ENCODE results near the gene CASKIN2.

Gene CASKIN2

GRCh38 chr17:75515496-75516254 lies at the start of gene CASKIN2:
CASKIN2 (minus strand) TSS chr17:75515537; CDS start chr17:75513804, 1,733 bp downstream.
- DNase-seq = peak; percentile 84

GRCh38 chr17:75565066-75565465 lies 49.7 kb upstream of the CASKIN2 start:
- no peak for DNase-seq

- DNase-seq = no peak
These were observed 48.9 kb upstream of the CASKIN2 start for GRCh38 chr17:75564195-75564594.

- DNase-seq = no peak
These were observed 47.9 kb upstream of the CASKIN2 start for GRCh38 chr17:75563063-75563758.

- no peak for DNase-seq
These were observed 46.7 kb upstream of the CASKIN2 start for GRCh38 chr17:75561927-75562603.

GRCh38 chr17:75559958-75560533 lies 44.7 kb upstream of the CASKIN2 start:
- no peak for DNase-seq

GRCh38 chr17:75558666-75559530 lies 43.6 kb upstream of the CASKIN2 start:
- DNase-seq = no peak

DNA sequence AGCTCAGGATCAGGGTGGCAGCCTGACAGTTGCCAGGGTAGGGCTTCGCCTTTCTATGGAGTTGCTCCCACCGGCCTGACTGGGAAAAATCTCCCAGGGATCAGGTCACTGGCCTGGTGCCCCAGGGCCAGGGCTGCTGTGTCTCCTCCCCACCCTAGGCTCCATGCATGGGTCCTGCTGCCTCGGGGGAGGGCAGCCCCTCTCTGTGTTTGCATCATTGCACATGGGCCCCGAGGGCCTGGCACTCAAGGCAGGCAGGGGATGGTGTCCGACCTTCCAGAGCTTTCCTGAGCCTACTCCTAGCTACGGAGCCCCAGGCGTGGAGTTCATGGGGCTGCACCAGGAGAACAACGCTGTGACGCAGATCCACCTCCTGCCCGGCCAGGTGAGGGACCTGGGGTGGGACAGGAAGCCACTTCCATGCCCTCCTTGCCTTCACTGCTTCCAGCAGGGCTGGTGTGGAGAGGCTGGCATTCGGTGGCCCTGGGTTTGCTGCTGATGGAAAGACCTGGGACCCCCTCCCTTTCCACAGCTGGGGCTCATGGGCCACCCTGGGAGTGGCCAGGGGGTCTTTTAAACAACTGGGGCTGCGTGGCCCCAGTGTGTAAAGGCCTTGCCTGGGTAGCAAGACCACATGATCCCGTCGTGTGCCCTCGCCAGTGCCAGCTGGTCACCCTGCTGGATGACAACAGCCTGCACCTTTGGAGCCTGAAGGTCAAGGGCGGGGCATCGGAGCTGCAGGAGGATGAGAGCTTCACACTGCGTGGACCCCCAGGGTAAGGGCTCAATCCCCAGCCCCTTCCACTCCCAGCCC lies 42.7 kb upstream of the CASKIN2 start:
- DNase-seq = no peak

- no peak for DNase-seq
These were observed 41.9 kb upstream of the CASKIN2 start for GRCh38 chr17:75557075-75557851.

DNA sequence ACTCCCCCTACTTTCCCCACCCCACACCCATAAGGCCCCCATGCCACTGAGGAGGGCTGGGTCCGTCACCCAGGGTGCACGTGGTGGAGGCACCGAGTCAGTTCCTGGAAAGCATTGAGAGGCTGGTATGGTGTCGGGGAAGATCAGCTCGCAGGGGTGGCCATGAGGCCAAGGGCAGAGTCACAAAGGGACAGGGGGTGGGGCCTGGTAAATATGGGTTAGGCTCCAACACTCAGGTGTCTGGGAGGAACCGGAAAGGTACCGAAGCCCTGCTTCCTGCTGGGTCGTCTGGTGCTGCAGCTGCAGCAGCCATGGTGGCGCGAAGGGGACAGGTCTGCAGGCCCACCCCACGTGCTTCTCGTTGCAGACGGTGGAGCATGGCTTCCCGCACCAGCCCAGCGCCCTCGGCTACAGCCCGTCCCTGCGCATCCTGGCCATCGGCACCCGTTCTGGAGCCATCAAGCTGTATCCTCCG lies 40.4 kb upstream of the CASKIN2 start:
- no peak for DNase-seq

DNA sequence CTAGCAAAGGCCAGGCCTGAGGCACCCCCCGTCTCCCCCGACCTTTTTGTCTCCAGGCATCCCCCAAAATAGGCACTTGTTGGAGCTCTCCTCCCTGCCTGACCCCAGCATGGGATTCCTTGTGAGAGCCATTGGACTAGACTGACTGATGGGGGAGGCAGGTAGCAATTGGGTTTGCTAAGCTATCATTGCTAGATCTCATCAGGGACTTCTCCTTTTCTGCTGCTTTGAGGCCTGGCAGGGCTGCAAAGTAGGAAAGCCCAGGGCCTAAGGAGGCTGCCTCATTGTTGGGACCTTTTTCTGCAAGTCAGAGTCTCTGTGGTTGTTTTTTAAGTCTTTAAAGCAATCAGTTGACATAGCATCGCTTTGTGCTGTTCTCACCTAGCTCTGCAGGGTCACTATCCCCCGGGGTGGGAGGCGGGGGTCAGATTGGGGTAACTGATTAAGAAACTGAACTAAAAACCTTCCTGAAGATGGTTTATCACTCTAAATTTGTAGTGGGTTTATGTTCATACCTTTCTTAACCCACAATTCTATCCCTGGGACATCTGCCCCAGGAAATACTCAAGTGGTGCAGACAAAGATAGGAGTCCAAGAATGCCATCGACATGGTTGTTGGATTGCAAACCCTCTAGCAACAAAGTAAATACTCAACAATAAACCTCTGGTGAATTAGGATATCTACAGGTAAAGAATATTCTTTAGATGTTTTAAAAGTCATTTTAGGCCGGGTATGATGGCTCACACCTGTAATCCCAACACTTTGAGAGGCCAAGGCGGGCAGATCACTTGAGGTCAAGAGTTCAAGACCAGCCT lies 38.2 kb upstream of the CASKIN2 start:
- DNase-seq = no peak

- DNase-seq = no peak
These were observed 37.3 kb upstream of the CASKIN2 start for GRCh38 chr17:75552425-75553294.

DNA sequence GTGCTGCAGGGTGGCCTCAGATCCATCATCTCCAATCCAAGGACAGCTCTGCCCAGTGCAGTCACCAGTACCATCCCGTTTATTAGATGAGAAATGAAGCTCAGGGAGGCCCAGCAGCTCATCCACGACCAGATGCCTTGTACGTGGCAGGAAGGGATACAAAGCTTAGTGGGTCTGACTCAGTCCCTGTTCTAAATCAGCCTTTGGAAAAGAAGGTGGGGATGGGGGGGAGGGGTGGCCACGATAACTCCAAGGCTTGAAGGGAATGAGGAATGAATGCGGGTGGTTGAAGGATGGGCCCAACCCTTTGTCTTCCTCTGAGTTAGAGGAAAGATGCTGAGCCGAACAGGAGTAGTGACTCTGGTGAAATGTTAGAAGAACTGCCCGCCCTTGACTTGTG lies 35.9 kb upstream of the CASKIN2 start:
- no peak for DNase-seq

DNA sequence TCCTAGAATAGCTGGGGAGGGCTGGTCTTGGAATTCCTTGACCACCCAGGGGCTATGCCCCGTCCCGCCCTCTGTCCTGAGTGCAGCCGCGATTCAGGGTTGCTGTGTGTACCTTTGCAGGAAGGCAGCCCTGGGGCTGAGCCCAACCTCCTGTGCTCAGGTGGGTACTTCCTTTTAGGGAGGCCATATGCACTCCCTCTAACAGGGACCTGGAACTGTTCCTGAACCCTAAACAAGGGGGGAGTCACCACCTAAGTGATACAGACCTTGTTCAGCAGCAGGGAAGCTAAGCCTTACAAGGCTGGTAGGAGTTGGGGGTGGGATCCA lies 34.8 kb upstream of the CASKIN2 start:
- DNase-seq = no peak

- DNase-seq = no peak
These were observed 34.2 kb upstream of the CASKIN2 start for GRCh38 chr17:75549246-75550138.

GRCh38 chr17:75548813-75549212 lies 33.5 kb upstream of the CASKIN2 start:
- no peak for DNase-seq

- DNase-seq = no peak
These were observed 31.8 kb upstream of the CASKIN2 start for GRCh38 chr17:75547091-75547490.

- no peak for DNase-seq
These were observed 30.8 kb upstream of the CASKIN2 start for GRCh38 chr17:75546181-75546580.
